ENCODE data around the gene S100Z.
"Not testable (repeated sequence)": the region's sequence is repeated elsewhere in the genome, so short reads cannot be mapped to it uniquely, and the experiment has no call there.

DNA sequence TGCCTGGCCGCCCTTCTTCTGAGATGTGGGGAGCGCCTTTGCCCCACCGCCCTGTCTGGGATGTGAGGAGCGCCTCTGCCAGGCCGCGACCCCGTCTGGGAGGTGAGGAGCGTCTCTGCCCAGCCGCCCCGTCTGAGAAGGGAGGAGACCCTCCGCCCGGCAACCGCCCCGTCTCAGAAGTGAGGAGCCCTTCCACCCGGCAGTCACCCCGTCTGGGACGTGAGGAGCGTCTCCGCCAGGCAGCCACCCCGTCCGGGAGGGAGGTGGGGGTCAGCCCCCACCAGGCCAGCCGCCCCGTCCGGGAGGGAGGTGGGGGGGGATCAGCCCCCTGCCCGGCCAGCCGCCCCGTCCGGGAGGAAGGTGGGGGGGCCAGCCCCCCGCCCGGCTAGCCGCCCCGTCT lies 37.6 kb upstream of the S100Z start:
- TF ChIP-seq, protein P1, sequence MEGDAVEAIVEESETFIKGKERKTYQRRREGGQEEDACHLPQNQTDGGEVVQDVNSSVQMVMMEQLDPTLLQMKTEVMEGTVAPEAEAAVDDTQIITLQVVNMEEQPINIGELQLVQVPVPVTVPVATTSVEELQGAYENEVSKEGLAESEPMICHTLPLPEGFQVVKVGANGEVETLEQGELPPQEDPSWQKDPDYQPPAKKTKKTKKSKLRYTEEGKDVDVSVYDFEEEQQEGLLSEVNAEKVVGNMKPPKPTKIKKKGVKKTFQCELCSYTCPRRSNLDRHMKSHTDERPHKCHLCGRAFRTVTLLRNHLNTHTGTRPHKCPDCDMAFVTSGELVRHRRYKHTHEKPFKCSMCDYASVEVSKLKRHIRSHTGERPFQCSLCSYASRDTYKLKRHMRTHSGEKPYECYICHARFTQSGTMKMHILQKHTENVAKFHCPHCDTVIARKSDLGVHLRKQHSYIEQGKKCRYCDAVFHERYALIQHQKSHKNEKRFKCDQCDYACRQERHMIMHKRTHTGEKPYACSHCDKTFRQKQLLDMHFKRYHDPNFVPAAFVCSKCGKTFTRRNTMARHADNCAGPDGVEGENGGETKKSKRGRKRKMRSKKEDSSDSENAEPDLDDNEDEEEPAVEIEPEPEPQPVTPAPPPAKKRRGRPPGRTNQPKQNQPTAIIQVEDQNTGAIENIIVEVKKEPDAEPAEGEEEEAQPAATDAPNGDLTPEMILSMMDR (IDR thresholded peaks at IDR 0.05), result not testable (repeated sequence)
- TF ChIP-seq EP300, POLR2A, POLR2AphosphoS5 (IDR thresholded peaks at IDR 0.05): not testable (repeated sequence)
